NOMO-1 treated with dmso at 0.1 percent for 144 hours (cell line): ENCODE measurements around the gene NOP14.
"Not testable (repeated sequence)": the region's sequence is repeated elsewhere in the genome, so short reads cannot be mapped to it uniquely, and the experiment has no call there.

ENCODE experiments used
- DNase-seq: peaks from one replicate; lab custom pipeline; 2025; ENCODE audit not compliant: unreplicated experiment; lab: John Stamatoyannopoulos, UW

Gene NOP14

GRCh38 chr4:2932321-2932950 lies 30.8 kb downstream of the NOP14 start:
- no peak for DNase-seq

- peak; percentile 86 for DNase-seq
These were observed 31.5 kb downstream of the NOP14 start for GRCh38 chr4:2931512-2932301.

GRCh38 chr4:2930758-2931511 lies 32.3 kb downstream of the NOP14 start:
- no peak for DNase-seq

GRCh38 chr4:2930135-2930757 lies 33.0 kb downstream of the NOP14 start:
- no peak for DNase-seq

- DNase-seq = no peak
These were observed 33.7 kb downstream of the NOP14 start for GRCh38 chr4:2929469-2929868.

- no peak for DNase-seq
These were observed 34.7 kb downstream of the NOP14 start for GRCh38 chr4:2928242-2929176.

GRCh38 chr4:2927696-2928075 lies 35.5 kb downstream of the NOP14 start:
- no peak for DNase-seq

- DNase-seq = no peak
These were observed 36.0 kb downstream of the NOP14 start for GRCh38 chr4:2927016-2927695.

- DNase-seq = no peak
These were observed 37.0 kb downstream of the NOP14 start for GRCh38 chr4:2925931-2926860.

- DNase-seq = no peak
These were observed 37.7 kb downstream of the NOP14 start for GRCh38 chr4:2925496-2925895.

GRCh38 chr4:2924765-2925301 lies 38.4 kb downstream of the NOP14 start:
- no peak for DNase-seq

- DNase-seq = no peak
These were observed 38.9 kb downstream of the NOP14 start for GRCh38 chr4:2924286-2924685.

GRCh38 chr4:2923668-2924173 lies 39.5 kb downstream of the NOP14 start:
- no peak for DNase-seq

GRCh38 chr4:2923141-2923551 lies 40.1 kb downstream of the NOP14 start:
- no peak for DNase-seq

GRCh38 chr4:2922453-2923101 lies 40.6 kb downstream of the NOP14 start:
- DNase-seq = not testable (repeated sequence)

GRCh38 chr4:2918714-2919113 lies 44.5 kb downstream of the NOP14 start:
- not testable (repeated sequence) for DNase-seq

- not testable (repeated sequence) for DNase-seq
These were observed 44.9 kb downstream of the NOP14 start for GRCh38 chr4:2918300-2918699.

- not testable (repeated sequence) for DNase-seq
These were observed 46.5 kb downstream of the NOP14 start for GRCh38 chr4:2916696-2917095.
